WERI-Rb-1 (cell line): ENCODE measurements around the gene GHRL.
A peak's percentile ranks its signal among the peaks of the same experiment; 100 is the strongest.

ENCODE experiments used
- DNase-seq: peaks from one replicate; pipeline ENCODE4 v3.0.0-alpha.2; 2020
- H3K27ac ChIP-seq: fragments of 250-450 bp; sonication (Bioruptor Pico); 2 replicates; pipeline ENCODE4 v1.5.1; 2020; ENCODE audit warnings: mild to moderate bottlenecking, moderate library complexity
- H3K27me3 ChIP-seq: fragments of 250-450 bp; sonication (Bioruptor Pico); 2 replicates; pipeline ENCODE4 v1.5.1; 2021; ENCODE audit warnings: mild to moderate bottlenecking, low read depth, moderate library complexity; ENCODE audit not compliant: insufficient read depth, severe bottlenecking
- H3K36me3 ChIP-seq: fragments of 250-450 bp; sonication (Bioruptor Pico); 2 replicates; pipeline ENCODE4 v1.5.1; 2020; ENCODE audit warnings: mild to moderate bottlenecking, moderate library complexity
- H3K4me3 ChIP-seq: 2 replicates; pipeline ENCODE4 v1.5.1; 2011; ENCODE audit warnings: low read depth, mild to moderate bottlenecking, control low read depth, low read length
- H3K9me3 ChIP-seq: fragments of 250-450 bp; sonication (Bioruptor Pico); 2 replicates; pipeline ENCODE4 v1.5.1; 2021; ENCODE audit warnings: mild to moderate bottlenecking, moderate library complexity; ENCODE audit not compliant: severe bottlenecking
- CTCF ChIP-seq: IDR thresholded peaks from 2 replicates; pipeline ENCODE4 v1.5.1; 2011; ENCODE audit warnings: low read depth, mild to moderate bottlenecking, control low read depth, inconsistent platforms, low read length

GHRL gene

GRCh38 chr3:10331320-10331719 lies 38.6 kb upstream of the GHRL start:
- Histone ChIP-seq H3K27ac (no peak overlapping the region), H3K27me3 (no peaks in the 10 kb centered on the region), H3K4me3 (no peak overlapping the region), H3K36me3 (no peaks in the 10 kb centered on the region), H3K9me3 (no peaks in the 10 kb centered on the region)
- no peak for TF ChIP-seq CTCF
- DNase-seq, result no peak

DNA sequence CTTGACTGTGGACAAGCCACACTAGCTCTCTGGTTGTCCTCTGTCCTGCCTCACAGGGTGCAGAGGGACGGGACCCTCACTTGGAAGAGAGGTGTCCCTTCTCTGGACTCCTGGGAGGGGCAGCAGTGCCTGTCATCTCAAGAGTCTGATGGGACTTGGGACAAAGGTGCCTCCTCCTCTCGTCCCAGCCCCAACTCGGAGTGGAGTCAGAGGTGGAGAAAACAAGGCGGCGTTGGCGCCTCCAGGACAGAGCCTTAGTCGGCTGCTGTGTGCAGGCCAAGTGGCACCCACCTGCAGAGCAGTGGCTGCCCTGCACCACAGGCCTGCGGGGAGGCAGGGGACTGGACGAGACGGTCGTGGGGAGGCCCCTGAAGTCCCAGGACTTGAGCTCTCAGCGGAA lies 37.6 kb upstream of the GHRL start:
- no peak for TF ChIP-seq CTCF
- no peaks in the 10 kb centered on the region for H3K9me3 ChIP-seq
- DNase-seq, result no peak
- H3K27ac ChIP-seq, result no peak overlapping the region
- H3K36me3 ChIP-seq, result no peaks in the 10 kb centered on the region
- no peaks in the 10 kb centered on the region for H3K27me3 ChIP-seq
- H3K4me3 ChIP-seq, result no peak overlapping the region

DNA sequence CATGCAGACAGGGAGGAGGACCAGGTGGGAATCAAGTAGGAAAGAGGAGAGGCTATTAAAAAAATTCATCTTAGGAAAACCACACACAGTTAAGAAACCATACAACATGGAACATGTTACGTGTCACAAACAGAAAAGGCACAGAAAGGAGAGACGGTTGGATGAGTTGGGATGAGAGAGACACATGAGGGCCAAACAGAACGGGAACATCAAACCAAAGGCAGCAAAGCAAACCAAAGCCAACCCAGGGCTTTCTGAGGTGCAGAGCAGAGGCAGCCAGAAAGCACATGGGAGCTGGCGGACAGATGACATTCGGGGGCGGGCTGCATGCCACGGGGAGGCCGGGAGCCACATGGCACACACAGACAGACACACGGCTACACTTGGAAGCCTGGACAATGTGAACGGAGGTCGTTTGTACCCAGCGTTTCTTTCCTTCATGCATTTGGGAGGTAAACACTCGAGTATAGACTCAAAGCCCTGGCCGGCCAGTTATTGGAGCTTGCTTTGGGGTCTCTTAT lies 36.8 kb upstream of the GHRL start:
- Histone ChIP-seq H3K27me3 (no peaks in the 10 kb centered on the region), H3K36me3 (no peaks in the 10 kb centered on the region), H3K27ac (no peak overlapping the region), H3K4me3 (no peak overlapping the region), H3K9me3 (no peaks in the 10 kb centered on the region)
- no peak for DNase-seq
- no peak for TF ChIP-seq CTCF

DNA sequence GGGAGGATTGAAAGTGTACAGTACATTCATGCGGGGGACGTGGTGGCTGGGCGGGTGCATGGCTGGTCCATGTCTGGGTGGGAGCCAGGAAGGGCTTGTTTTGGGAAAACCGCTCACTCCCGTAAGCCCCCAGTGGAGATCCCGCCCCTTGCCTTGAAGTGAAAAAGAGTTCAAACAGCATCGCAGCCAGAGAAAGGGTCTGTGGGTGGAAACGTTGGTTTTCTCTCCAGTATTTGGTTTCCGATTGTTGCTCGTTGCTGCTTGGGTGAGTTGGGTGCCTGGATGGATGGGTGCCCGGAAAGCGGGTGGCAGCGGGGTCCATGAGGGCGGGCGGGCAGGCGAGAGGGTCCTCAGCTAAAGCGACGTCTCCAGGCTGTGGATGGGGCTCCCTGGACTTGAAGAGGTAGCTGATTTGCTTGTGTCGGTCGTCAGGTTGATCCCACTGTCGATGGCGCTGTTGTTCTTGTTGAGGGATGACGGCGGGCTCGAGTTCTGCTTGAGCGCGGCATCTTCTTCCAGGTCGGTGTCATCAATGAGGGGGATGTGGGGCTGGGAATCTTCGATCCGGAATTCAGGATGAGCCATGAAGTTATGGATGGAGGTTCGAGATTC lies 35.8 kb upstream of the GHRL start:
- H3K27ac ChIP-seq, result no peak overlapping the region
- DNase-seq, result no peak
- TF ChIP-seq CTCF, result no peak
- no peak overlapping the region for H3K4me3 ChIP-seq
- no peaks in the 10 kb centered on the region for H3K27me3 ChIP-seq
- no peaks in the 10 kb centered on the region for H3K9me3 ChIP-seq
- no peaks in the 10 kb centered on the region for H3K36me3 ChIP-seq

DNA sequence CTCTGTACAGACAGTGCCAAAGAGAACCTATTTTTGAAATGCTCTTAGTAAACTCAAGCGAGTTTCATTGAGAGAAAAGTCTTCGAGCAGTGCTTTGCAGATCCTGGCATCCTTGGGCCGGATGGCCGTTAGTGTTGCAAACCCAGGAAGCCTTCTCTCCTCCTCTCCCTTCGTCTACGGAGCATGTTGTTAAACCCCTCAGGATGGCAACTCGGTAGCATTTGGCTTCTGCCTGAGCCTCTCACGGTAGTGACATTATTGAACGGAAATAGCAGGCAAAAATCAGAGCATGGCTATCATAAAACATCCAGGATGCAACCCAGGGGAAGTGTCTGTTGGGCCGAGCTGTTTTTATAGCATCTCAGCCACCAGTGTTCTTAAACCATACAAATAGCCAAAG lies 34.8 kb upstream of the GHRL start:
- Histone ChIP-seq H3K4me3 (no peak overlapping the region), H3K9me3 (no peaks in the 10 kb centered on the region), H3K27me3 (no peaks in the 10 kb centered on the region), H3K36me3 (no peaks in the 10 kb centered on the region), H3K27ac (no peak overlapping the region)
- TF ChIP-seq CTCF, result no peak
- DNase-seq, result no peak

- TF ChIP-seq CTCF, result peak; percentile 38; the same call in 1 of the 2 replicates
- no peak for DNase-seq
These were observed 29.6 kb upstream of the GHRL start for GRCh38 chr3:10322352-10322710.

More at GRCh38 chr3:10322352-10322710, 29.6 kb upstream of the GHRL start:
- Histone ChIP-seq H3K27me3 (no peaks in the 10 kb centered on the region), H3K27ac (no peak overlapping the region), H3K4me3 (no peak overlapping the region), H3K36me3 (peaks cover 23% of the 10 kb centered on the region), H3K9me3 (no peaks in the 10 kb centered on the region)
